Measurements from ENCODE around the gene DUS1L. TPM values are rescaled to one million over a fixed set of nuclear protein-coding genes. Genes with fewer than 3 reads are reported as not detected.

Gene DUS1L
- total RNA-seq, 2 donors from 2014 or later = 77.3 to 88.9 TPM

DNA sequence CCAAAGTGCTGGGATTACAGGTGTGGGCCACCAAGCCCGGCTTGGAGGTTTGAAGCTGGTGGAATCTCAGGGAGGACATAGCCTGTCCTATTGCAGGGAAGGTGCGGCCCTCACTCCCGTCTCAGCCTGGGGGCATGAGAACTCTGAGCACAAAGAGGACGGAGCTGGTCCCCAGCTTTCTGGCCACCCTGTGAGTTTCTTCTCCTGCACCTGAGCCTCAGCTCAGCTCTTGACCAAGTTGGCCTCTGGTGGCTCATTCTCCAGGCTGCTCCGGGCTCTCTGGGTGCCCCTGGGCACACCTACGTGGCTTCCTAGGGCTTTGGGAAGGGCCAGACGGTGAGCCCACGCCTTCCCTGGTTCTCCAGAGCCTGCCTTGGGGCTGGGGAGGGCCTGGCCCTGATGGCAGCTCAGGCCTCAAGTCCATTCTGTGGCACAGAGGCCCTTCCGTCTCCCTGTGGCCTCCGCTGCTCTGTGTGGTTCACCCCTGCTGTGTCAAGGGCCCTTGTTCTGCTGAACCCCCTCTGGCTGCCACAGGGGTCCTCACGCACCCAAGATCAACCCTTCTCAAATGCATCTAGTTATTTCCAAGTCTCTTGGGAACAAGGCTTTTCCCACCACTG, 39.3 kb upstream of the DUS1L start:
- no peak overlapping the region for H3K4me3 ChIP-seq
- H3K9me3 ChIP-seq = no peaks in the 10 kb centered on the region
- DNase-seq (ENCODE audit: low spot score) = no peak
- no peaks in the 10 kb centered on the region for H3K36me3 ChIP-seq
- ATAC-seq (ENCODE audit: insufficient number of reproducible peaks, low FRiP score, low read depth) = no peak
- H3K27ac ChIP-seq = no peak overlapping the region
- TF ChIP-seq, protein P1, sequence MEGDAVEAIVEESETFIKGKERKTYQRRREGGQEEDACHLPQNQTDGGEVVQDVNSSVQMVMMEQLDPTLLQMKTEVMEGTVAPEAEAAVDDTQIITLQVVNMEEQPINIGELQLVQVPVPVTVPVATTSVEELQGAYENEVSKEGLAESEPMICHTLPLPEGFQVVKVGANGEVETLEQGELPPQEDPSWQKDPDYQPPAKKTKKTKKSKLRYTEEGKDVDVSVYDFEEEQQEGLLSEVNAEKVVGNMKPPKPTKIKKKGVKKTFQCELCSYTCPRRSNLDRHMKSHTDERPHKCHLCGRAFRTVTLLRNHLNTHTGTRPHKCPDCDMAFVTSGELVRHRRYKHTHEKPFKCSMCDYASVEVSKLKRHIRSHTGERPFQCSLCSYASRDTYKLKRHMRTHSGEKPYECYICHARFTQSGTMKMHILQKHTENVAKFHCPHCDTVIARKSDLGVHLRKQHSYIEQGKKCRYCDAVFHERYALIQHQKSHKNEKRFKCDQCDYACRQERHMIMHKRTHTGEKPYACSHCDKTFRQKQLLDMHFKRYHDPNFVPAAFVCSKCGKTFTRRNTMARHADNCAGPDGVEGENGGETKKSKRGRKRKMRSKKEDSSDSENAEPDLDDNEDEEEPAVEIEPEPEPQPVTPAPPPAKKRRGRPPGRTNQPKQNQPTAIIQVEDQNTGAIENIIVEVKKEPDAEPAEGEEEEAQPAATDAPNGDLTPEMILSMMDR (IDR thresholded peaks at IDR 0.05) = no peak
- H3K4me1 ChIP-seq (ENCODE audit: control insufficient read depth in 1 of 2, low read depth in 2 of 2) = peaks cover 10 to 39% of the 10 kb centered on the region in 2 donors
- H3K27me3 ChIP-seq (replicated peaks; ENCODE audit: insufficient read depth) = no peaks in the 10 kb centered on the region

DNA sequence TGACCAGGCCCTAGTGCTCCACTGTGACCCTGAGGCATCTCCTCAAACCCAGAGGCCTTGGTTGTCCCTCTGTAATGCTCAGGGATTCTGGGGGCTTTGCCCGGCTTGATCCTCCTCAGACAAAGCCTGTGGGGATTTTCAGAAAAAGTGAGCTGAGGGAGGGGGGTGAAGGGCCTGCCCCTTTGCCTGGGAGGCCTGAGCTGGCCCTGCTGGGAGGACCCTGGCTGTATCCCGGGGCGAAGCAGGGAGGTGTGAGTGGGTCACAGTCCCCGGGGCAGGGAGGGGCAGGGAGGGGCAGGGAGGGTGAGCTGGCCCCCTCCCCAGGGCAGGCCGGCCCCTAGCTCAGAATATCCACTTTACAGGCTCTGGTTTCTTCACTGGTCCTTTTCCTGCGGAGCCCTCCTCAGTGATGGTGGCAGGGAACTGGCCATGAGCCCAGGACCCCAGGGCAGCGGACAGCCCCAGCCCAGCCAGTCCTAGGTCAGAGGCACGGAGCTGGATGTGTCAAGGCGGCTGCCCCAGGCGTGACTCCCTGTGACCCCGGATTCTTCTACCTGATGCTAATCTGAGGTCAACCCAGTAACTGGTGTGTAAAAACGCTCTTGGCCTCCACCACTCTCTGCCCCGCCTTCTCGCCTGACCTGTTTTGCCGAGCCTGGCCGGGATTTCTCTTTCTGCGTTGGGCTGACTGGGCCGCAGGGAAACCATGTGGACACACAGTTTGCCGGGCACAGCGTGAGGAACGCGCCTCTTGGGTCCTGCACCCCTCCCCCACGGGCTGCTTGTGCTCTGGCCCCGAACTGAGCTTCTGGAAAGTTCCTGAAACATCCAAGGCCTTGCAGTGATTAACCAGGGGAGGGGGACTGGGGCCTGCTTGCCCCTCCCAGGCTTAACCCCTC, 38.2 kb upstream of the DUS1L start:
- Histone ChIP-seq H3K36me3 (no peaks in the 10 kb centered on the region), H3K4me3 (no peak overlapping the region), H3K9me3 (no peaks in the 10 kb centered on the region), H3K27ac (peak overlapping the region in 1 of 2 donors; percentile 18), H3K4me1 (ENCODE audit: control insufficient read depth in 1 of 2, low read depth in 2 of 2) (peaks cover 18 to 49% of the 10 kb centered on the region in 2 donors), H3K27me3 (replicated peaks; ENCODE audit: insufficient read depth) (no peaks in the 10 kb centered on the region)
- DNase-seq (ENCODE audit: low spot score) (no peak), ATAC-seq (ENCODE audit: insufficient number of reproducible peaks, low FRiP score, low read depth) (no peak)
- TF ChIP-seq, protein P1 (IDR thresholded peaks at IDR 0.05) = no peak

DNA sequence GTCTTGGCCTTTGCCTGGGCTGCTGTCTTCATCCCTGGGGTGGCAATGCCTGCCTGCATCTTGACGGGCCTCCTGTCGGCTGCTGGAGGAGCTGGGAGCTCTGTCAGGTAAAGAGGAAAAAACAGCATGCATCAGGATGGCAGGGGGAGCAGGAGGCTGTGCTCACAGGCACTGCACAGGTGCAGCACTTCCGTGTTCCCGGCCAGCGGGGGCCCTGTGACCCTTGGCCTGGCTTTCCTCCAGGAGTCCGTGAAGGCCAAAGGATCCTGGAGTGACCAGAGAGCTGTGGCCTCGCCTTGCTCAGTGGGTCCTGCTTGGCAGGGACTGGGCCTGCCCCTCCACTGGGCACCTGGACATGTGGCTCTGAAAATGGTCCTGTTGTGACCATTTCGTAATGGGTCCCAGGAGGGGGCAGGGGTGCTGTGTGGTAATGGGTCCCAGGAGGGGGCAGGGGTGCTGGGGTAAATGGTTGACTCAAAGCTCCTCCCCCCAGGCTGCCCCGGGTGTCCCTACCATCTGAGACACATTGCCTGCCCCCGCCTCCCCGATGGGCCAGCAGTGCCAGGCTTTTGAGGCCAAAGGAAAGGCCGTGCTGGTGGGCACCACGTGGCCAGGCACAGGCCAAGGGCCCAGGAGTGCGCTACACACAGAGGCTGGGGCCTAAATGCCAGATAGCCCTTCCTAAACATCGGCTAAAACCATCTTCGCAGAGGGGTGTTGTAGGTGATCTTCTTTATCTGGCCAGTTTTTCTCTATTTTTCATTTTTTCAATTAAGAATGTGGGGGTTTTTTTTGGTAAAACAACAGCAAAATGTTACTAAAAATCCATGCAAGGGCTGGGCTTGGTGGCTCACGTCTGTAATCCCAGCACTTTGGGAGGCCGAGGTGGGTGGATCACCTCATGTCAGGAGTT, 36.4 kb upstream of the DUS1L start:
- H3K27me3 ChIP-seq (replicated peaks; ENCODE audit: insufficient read depth) = no peaks in the 10 kb centered on the region
- TF ChIP-seq, protein P1 (IDR thresholded peaks at IDR 0.05) = no peak
- peaks cover 19 to 37% of the 10 kb centered on the region in 2 donors for H3K4me1 ChIP-seq (ENCODE audit: control insufficient read depth in 1 of 2, low read depth in 2 of 2)
- ATAC-seq (ENCODE audit: insufficient number of reproducible peaks, low FRiP score, low read depth) (no peak), DNase-seq (ENCODE audit: low spot score) (no peak)
- no peaks in the 10 kb centered on the region for H3K9me3 ChIP-seq
- no peak overlapping the region for H3K4me3 ChIP-seq
- no peaks in the 10 kb centered on the region for H3K36me3 ChIP-seq
- no peak overlapping the region for H3K27ac ChIP-seq

DNA sequence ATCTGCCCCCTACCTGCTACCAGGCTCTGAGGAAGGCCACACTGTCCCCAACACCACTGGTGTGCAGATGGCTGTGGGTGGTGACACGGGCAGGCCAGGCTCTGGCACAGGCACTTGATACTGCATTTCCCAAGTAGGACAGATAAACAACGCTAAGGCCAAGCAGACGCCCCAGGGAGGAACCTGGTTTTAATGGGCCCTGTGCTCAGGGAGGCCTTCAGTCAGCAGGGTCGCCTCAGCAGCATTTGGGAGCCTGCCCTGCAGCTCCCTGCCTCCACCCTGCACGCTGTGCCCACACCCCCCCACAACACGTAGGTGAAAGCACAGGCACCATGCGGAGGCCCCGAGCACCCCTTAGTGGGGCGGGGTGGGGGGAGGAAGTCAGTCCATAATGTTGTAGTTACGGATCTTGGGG, 35.7 kb upstream of the DUS1L start:
- H3K36me3 ChIP-seq = no peaks in the 10 kb centered on the region
- no peak for DNase-seq (ENCODE audit: low spot score)
- ATAC-seq (ENCODE audit: insufficient number of reproducible peaks, low FRiP score, low read depth) = no peak
- no peaks in the 10 kb centered on the region for H3K9me3 ChIP-seq
- no peak overlapping the region for H3K27ac ChIP-seq
- no peak overlapping the region for H3K4me3 ChIP-seq
- H3K27me3 ChIP-seq (replicated peaks; ENCODE audit: insufficient read depth) = no peaks in the 10 kb centered on the region
- peaks cover 19 to 37% of the 10 kb centered on the region in 2 donors for H3K4me1 ChIP-seq (ENCODE audit: control insufficient read depth in 1 of 2, low read depth in 2 of 2)
- TF ChIP-seq, protein P1 (IDR thresholded peaks at IDR 0.05) = no peak
